Upper lobe of left lung (tissue), 6 donors: ENCODE data around the gene CD99L2. TPM values are rescaled to one million over a fixed set of nuclear protein-coding genes. Genes with fewer than 3 reads are reported as not detected.

Experiments
- ATAC-seq, 2 donors: fragments of 200-7000 bp; cut with Tn5 transposase; one replicate each; pipeline ENCODE4 v1.9.1; 2022; ENCODE audit warnings: mild to moderate bottlenecking in 2 of 2, moderate library complexity in 2 of 2; ENCODE audit not compliant: low FRiP score in 2 of 2
- DNase-seq, 2 donors: peaks; one replicate each; pipeline ENCODE4 v3.0.0-alpha.2; 2019 to 2020
- H3K27ac ChIP-seq, 4 donors: fragments of 200-600 bp; sonication (generic); one replicate each; pipeline ENCODE4 v1.5.1; 2016 to 2019
- H3K27me3 ChIP-seq, 4 donors: fragments of 200-600 bp; sonication (generic); one replicate each; pipeline ENCODE4 v1.5.1; 2017 to 2019
- H3K36me3 ChIP-seq, 4 donors: fragments of 200-600 bp; sonication (generic); one replicate each; pipeline ENCODE4 v1.5.1; 2016 to 2019
- H3K4me1 ChIP-seq, 4 donors: fragments of 200-600 bp; sonication (generic); one replicate each; pipeline ENCODE4 v1.5.1; 2018 to 2019
- H3K4me3 ChIP-seq, 4 donors: fragments of 200-600 bp; sonication (generic); one replicate each; pipeline ENCODE4 v1.5.1; 2017 to 2019; ENCODE audit warnings: mild to moderate bottlenecking in 2 of 4, moderate library complexity in 1 of 4
- H3K9me3 ChIP-seq, 4 donors: fragments of 200-600 bp; sonication (generic); one replicate each; pipeline ENCODE4 v1.5.1; 2018 to 2019
- EP300 ChIP-seq, 4 donors: sonication (generic); formaldehyde crosslinking; IDR thresholded peaks; one replicate each; pipeline ENCODE4 v1.5.1; 2017; ENCODE audit warnings: antibody characterized with exemption in 4 of 4, control low read depth in 2 of 4
- POLR2A ChIP-seq, 4 donors: fragments of 450-650 bp; IDR thresholded peaks; one replicate each; pipeline ENCODE4 v1.5.1; 2016 to 2017; ENCODE audit warnings: antibody characterized with exemption in 4 of 4, mild to moderate bottlenecking in 2 of 4
- POLR2AphosphoS5 ChIP-seq, 2 donors: sonication (generic); formaldehyde crosslinking; IDR thresholded peaks; one replicate each; pipeline ENCODE4 v1.5.1; 2017; ENCODE audit warnings: antibody characterized with exemption in 2 of 2
- WGBS, 2 donors: methylation state at CpG; one replicate each; pipeline ENCODE4 v1.1.5; 2017 to 2018; 5-methylcytosine and 5-hydroxymethylcytosine counted together
- total RNA-seq, 6 donors: library from RNA; depleted of rRNA in 4 of 6; stranded (reverse); fragments of >200 nt in 4 of 6; gene quantifications; one replicate each; pipeline versions ENCODE4 v1.1.0 to v1.2.1, GENCODE V29; 2016 to 2021
- TF ChIP-seq, protein P1 (sequence below), 6 experiments: fragments of 450-650 bp in 4 of 6; fragments of 200-600 bp in 2 of 6; sonication (generic) in 2 of 6; IDR thresholded peaks; one replicate each; pipeline ENCODE4 v1.5.1; 2016 to 2019; ENCODE audit warnings: antibody characterized with exemption in 6 of 6
- donor health status: DM: no; HTN: no; CAD: no; lungs with moderate emphysema.
- donor health status: DM: no; HTN: yes; CAD: no; lungs with severe emphysema.

Gene CD99L2
- total RNA-seq, 6 donors from 2014 or later, result 16.8 to 41.6 (median 34.9) TPM

DNA sequence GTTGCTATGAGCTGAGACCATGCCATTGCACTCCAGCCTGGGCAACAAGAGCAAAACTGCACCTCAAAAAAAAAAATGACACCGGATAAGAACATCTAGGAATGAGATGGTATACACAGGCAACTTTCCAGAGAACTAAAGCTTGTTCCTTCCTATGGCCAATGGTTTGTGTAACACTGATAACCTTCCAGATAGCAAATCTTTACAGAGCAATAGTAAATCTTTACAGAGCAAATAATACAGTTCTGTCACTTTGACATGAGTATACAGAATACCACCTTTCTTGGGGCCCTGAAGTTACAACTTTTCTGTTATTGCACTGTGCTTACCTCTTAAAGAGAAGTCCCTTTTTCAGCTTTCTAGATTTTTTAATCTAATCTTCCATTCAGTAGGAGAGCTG is 91.6 kb downstream of the CD99L2 start:
- Histone ChIP-seq H3K4me1 (no peaks in the 10 kb centered on the region), H3K27me3 (no peaks in the 10 kb centered on the region), H3K27ac (no peak overlapping the region), H3K9me3 (no peaks in the 10 kb centered on the region), H3K4me3 (no peak overlapping the region), H3K36me3 (no peaks in the 10 kb centered on the region)
- DNase-seq (no peak), ATAC-seq (no peak)
- 70 to 75% methylated on average over 1 of the region's 1 CpG for WGBS, 2 donors
- TF ChIP-seq POLR2A (IDR thresholded peaks at IDR 0.05), result no peak
- TF ChIP-seq, protein P1, sequence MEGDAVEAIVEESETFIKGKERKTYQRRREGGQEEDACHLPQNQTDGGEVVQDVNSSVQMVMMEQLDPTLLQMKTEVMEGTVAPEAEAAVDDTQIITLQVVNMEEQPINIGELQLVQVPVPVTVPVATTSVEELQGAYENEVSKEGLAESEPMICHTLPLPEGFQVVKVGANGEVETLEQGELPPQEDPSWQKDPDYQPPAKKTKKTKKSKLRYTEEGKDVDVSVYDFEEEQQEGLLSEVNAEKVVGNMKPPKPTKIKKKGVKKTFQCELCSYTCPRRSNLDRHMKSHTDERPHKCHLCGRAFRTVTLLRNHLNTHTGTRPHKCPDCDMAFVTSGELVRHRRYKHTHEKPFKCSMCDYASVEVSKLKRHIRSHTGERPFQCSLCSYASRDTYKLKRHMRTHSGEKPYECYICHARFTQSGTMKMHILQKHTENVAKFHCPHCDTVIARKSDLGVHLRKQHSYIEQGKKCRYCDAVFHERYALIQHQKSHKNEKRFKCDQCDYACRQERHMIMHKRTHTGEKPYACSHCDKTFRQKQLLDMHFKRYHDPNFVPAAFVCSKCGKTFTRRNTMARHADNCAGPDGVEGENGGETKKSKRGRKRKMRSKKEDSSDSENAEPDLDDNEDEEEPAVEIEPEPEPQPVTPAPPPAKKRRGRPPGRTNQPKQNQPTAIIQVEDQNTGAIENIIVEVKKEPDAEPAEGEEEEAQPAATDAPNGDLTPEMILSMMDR (IDR thresholded peaks at IDR 0.05), result no peak
- TF ChIP-seq POLR2AphosphoS5 (IDR thresholded peaks at IDR 0.05), result no peak
- no peak for TF ChIP-seq EP300 (IDR thresholded peaks at IDR 0.05)

- H3K9me3 ChIP-seq, result no peaks in the 10 kb centered on the region
- no peak overlapping the region for H3K4me3 ChIP-seq
- DNase-seq (no peak), ATAC-seq (no peak)
- no peaks in the 10 kb centered on the region for H3K4me1 ChIP-seq
- TF ChIP-seq POLR2AphosphoS5 (IDR thresholded peaks at IDR 0.05) (no peak), EP300 (IDR thresholded peaks at IDR 0.05) (no peak), POLR2A (IDR thresholded peaks at IDR 0.05) (no peak)
- TF ChIP-seq, protein P1 (IDR thresholded peaks at IDR 0.05), result no peak
- H3K27me3 ChIP-seq, result no peaks in the 10 kb centered on the region
- 94 to 97% methylated on average over 2 of the region's 2 CpGs for WGBS, 2 donors
- H3K36me3 ChIP-seq, result no peaks in the 10 kb centered on the region
- no peak overlapping the region for H3K27ac ChIP-seq
Measured at GRCh38 chrX:150805736-150806135, 92.7 kb downstream of the CD99L2 start.

- peaks cover 0 to 20% (median 0%) of the 10 kb centered on the region in 4 donors for H3K36me3 ChIP-seq
- WGBS, 2 donors, result 78% methylated on average over 4 to 5 of the region's 5 CpGs
- no peak for TF ChIP-seq EP300 (IDR thresholded peaks at IDR 0.05)
- TF ChIP-seq POLR2AphosphoS5 (IDR thresholded peaks at IDR 0.05), result no peak
- TF ChIP-seq, protein P1 (IDR thresholded peaks at IDR 0.05), result no peak
- no peak for TF ChIP-seq POLR2A (IDR thresholded peaks at IDR 0.05)
- no peaks in the 10 kb centered on the region for H3K9me3 ChIP-seq
- DNase-seq (no peak), ATAC-seq (no peak)
- H3K4me3 ChIP-seq, result no peak overlapping the region
- H3K27me3 ChIP-seq, result no peaks in the 10 kb centered on the region
- H3K4me1 ChIP-seq, result no peaks in the 10 kb centered on the region
- no peak overlapping the region for H3K27ac ChIP-seq
Measured at GRCh38 chrX:150792949-150793527, 105.4 kb downstream of the CD99L2 start.

GRCh38 chrX:150790021-150790420 is 108.4 kb downstream of the CD99L2 start:
- 86 to 92% methylated on average over 1 of the region's 1 CpG for WGBS, 2 donors
- no peak overlapping the region for H3K4me3 ChIP-seq
- ATAC-seq, result no peak
- H3K36me3 ChIP-seq, result peaks cover 0 to 15% (median 0%) of the 10 kb centered on the region in 4 donors
- no peak for DNase-seq
- H3K27me3 ChIP-seq, result no peaks in the 10 kb centered on the region
- TF ChIP-seq, protein P1 (IDR thresholded peaks at IDR 0.05), result no peak
- H3K9me3 ChIP-seq, result no peaks in the 10 kb centered on the region
- no peak overlapping the region for H3K27ac ChIP-seq
- H3K4me1 ChIP-seq, result no peaks in the 10 kb centered on the region

DNA sequence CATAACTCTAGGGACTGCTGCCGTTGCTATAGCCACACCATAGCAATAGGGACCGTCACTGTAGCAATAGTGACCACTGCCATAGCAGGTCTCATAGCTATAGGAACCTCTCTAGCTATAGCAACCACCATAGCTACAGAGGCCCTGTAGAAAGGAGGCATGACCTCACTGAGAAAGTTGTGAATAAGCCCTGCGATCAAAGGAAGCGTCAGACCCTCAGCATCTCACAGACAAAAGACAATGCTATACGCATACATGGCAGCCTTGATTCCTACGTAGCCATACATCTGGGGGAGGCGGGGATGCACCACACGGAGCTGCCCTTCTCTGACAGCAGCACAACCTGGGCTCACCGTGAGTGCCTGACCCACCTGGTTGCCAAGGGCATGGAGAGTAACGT is 116.8 kb downstream of the CD99L2 start:
- Histone ChIP-seq H3K27ac (no peak overlapping the region), H3K4me1 (no peaks in the 10 kb centered on the region), H3K9me3 (no peaks in the 10 kb centered on the region), H3K4me3 (no peak overlapping the region), H3K36me3 (no peaks in the 10 kb centered on the region), H3K27me3 (no peaks in the 10 kb centered on the region)
- ATAC-seq (peak in 1 of 2 donors; percentile 30), DNase-seq (no peak)
- TF ChIP-seq, protein P1 (IDR thresholded peaks at IDR 0.05), result no peak
- TF ChIP-seq POLR2A (IDR thresholded peaks at IDR 0.05), result no peak
- TF ChIP-seq EP300 (IDR thresholded peaks at IDR 0.05), result no peak
- no peak for TF ChIP-seq POLR2AphosphoS5 (IDR thresholded peaks at IDR 0.05)
- 87 to 100% methylated on average over 2 to 9 of the region's 10 CpGs for WGBS, 2 donors
